ENCODE measurements around the gene TSEN2.

The TSEN2 gene

DNA sequence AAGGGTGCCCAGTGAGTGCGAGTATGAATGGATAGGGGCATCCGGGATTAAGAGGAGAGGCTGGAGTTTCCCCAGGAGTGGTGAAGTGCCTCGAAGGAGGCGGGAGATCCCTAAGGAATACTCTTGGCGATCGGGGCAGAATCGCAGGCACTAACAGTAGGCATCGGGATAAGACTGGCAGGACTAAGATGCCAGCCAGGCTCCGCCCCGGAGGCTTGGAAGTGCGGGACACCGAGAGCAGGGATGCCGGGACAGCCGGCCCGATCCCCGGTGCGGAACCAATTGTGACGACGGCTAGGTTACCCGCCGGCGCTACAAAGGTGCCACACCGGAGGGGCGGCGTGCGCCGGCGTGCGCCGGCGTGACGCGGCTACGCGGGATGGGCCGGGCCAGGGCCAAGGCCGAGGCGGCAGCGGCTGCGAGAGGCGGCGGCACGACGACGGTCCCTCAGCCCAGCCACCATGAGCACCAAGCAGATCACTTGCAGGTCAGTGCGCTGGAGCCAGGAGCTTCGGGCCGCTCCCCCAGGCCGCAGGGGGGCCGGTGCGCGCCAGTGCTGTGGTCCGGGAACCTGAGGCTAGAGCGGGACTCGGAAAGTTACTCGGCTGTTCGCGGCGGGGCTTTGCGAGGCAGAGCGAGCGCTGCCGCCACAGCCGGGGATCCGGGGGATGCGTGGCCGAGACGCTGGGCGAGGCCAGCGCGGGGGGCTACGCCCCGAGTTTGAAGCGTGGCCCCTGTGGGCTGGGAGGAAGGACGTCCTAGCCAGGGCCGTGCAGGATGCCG lies 72.6 kb downstream of the TSEN2 start, which contains the start of gene MKRN2:
TSS of gene MKRN2 (plus strand) at position 398 of the 783 bp plus-strand sequence. CDS start at position 462, 64 bp downstream.
- DNase-seq (ENCODE audit: low read depth) = peak; percentile 59

- no peak for DNase-seq (ENCODE audit: low read depth)
These were observed 73.3 kb downstream of the TSEN2 start for GRCh38 chr3:12557473-12558100.

- DNase-seq (ENCODE audit: low read depth) = no peak
These were observed 74.4 kb downstream of the TSEN2 start for GRCh38 chr3:12558706-12559105.

GRCh38 chr3:12559520-12559919 lies 75.2 kb downstream of the TSEN2 start:
- no peak for DNase-seq (ENCODE audit: low read depth)

DNA sequence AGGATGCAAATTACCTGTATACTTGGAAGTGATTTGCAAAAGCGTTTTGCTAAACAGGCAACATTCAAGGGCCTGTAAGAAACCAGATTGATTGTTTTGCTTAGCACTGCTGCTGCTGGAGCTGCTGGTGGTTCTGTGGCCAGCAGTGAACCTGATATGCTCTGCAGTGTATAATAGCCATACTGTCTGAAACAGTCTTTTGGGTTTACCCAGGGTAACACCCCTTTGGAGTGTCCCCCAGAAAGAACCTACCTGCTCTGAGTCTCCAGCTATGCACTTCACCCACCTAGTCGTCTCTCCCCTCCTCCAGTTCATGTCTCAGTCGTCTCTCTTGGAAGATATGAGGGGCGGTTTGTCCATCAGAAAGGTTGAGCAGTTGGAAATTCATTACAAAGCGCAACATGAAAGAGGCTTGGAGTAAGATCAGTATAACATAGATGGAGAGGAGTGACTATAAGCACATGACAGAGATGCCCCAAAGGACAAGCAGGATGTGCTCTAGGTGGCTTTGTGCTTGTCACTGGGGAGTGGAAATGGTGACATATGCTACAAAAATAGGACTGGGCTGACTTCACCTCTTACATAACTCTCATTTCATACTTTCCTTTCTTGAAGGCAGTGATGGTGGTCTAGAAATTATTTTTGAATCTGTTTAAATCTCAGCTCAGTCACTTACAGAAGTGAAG lies 76.4 kb downstream of the TSEN2 start:
- DNase-seq (ENCODE audit: low read depth) = no peak

GRCh38 chr3:12561397-12561796 lies 77.1 kb downstream of the TSEN2 start:
- DNase-seq (ENCODE audit: low read depth) = no peak

DNA sequence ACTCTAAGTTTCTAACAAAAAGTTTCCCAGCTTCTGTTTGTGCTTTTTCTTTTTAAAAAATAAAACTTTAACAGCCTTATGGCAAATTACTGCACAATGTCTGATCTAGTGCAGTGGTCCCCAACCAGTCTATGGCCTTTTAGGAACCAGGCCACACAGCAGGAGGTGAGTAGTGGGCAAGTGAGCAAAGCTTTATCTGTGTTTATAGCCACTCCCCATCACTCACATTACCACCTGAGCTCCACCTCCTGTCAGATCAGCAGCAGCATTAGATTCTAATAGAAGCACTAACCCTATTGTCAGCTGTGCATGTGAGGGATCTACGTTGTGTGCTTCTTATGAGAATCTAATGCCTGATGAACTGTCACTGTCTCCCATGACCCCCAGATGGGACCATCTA lies 78.2 kb downstream of the TSEN2 start:
- no peak for DNase-seq (ENCODE audit: low read depth)

DNA sequence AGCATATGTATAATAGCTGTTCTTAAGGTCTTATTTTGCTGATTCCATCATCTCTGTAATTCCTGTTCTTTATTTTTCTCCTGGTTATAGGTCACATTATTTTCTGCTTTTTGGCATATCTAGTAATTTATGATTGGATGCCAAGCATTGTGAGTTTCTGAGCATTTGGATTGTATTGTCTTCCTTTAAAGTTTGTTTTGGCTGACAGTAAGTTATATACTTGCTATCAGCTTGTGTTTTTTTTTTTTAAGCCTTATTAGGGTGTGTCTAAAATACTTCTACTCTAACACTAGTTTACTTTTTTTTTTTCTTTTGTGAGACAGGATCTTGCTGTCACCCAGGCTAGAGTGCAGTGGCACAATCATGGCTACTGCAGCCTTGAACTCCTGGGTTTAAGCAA lies 82.7 kb downstream of the TSEN2 start:
- no peak for DNase-seq (ENCODE audit: low read depth)

GRCh38 chr3:12568747-12569146 lies 84.5 kb downstream of the TSEN2 start:
- no peak for DNase-seq (ENCODE audit: low read depth)

- DNase-seq (ENCODE audit: low read depth) = no peak
These were observed 85.6 kb downstream of the TSEN2 start for GRCh38 chr3:12569836-12570235.

DNA sequence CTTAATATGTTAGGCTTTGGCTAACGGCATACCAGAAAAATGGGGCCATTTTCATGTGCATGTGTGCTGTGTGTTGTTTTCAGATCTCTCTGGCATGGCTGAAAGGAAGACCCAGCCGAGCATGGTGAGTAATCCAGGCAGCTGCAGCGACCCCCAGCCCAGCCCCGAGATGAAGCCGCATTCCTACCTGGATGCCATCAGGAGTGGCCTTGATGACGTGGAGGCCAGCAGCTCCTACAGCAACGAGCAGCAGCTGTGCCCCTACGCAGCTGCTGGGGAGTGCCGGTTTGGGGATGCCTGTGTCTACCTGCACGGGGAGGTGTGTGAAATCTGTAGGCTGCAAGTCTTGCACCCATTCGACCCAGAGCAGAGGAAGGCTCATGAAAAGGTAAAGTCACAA lies 87.7 kb downstream of the TSEN2 start:
- DNase-seq (ENCODE audit: low read depth) = no peak

GRCh38 chr3:12574131-12574530 lies 89.9 kb downstream of the TSEN2 start:
- DNase-seq (ENCODE audit: low read depth) = no peak

- no peak for DNase-seq (ENCODE audit: low read depth)
These were observed 90.4 kb downstream of the TSEN2 start for GRCh38 chr3:12574661-12575060.

GRCh38 chr3:12577379-12577778 lies 93.1 kb downstream of the TSEN2 start:
- no peak for DNase-seq (ENCODE audit: low read depth)

DNA sequence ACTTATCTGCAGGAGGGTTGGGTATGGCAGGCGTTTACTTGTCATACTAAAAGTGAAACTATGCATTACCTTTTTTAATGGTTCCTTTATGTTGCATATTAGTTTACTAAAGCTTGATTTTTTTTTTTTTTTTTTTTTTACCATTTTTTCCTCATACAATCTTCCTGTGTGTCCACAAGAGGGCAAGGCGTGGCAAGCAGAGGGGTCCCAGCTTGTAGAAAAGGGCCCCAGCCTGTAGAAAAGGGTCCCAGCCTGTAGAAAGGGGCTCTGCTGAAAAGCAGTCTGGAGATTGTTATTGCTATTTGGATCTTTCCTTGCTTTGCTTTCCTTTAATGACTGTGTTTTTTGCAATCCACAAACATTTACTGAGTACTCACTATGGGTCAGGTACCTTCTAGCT lies 94.5 kb downstream of the TSEN2 start:
- DNase-seq (ENCODE audit: low read depth) = no peak

DNA sequence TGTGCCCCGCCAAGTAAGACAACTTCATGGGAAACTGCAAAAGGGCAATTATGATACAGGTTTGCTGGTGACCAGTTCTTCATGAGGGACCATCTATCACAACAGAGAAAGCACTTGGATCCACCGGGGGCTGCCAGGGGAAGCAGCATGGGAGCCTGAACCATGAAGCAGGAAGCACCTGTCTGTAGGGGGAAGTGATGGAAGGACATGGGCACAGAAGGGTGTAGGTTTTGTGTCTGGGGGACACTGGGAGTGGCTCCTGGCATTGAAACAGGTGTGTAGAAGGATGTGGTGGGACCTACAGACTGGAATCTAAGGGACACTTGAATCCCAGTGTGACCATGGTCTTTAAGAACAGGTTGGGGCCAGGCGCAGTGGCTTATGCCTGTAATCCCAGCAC lies 95.2 kb downstream of the TSEN2 start:
- DNase-seq (ENCODE audit: low read depth) = no peak

GRCh38 chr3:12579905-12580304 lies 95.6 kb downstream of the TSEN2 start:
- DNase-seq (ENCODE audit: low read depth) = no peak

GRCh38 chr3:12582730-12583129 lies 98.5 kb downstream of the TSEN2 start:
- DNase-seq (ENCODE audit: low read depth) = no peak
